GM23338 (cell line): Measurements from ENCODE around the gene CACNB2.

ENCODE experiments used
- CTCF ChIP-seq, 2 experiments: fragments of 200-600 bp in 1 of 2; sonication (generic) in 1 of 2; conservative IDR thresholded peaks; 2 replicates each; pipeline versions ENCODE4 v1.5.1 to v1.6.1; 2016 to 2017; ENCODE audit warnings: antibody characterized with exemption in 2 of 2, low read depth in 2 of 2, mild to moderate bottlenecking in 2 of 2, moderate library complexity in 1 of 2
- ETS1 ChIP-seq: IDR thresholded peaks from 2 replicates; pipeline ENCODE4 v1.6.1; 2016; ENCODE audit warnings: antibody characterized with exemption
- EZH2 ChIP-seq: fragments of 200-600 bp; sonication (generic); IDR thresholded peaks from one replicate; pipeline ENCODE4 v1.8.0; 2017; ENCODE audit warnings: antibody characterized with exemption, mild to moderate bottlenecking, low read depth; ENCODE audit not compliant: unreplicated experiment
- EZH2phosphoT487 ChIP-seq: fragments of 200-600 bp; sonication (generic); IDR thresholded peaks from one replicate; pipeline ENCODE4 v1.8.1; 2018; ENCODE audit warnings: antibody characterized with exemption; ENCODE audit not compliant: unreplicated experiment
- JUNB ChIP-seq: IDR thresholded peaks from one replicate; pipeline ENCODE4 v1.6.1; 2016; ENCODE audit warnings: antibody characterized with exemption; ENCODE audit not compliant: unreplicated experiment
- POLR2AphosphoS5 ChIP-seq: IDR thresholded peaks from 2 replicates; pipeline ENCODE4 v1.6.1; 2016; ENCODE audit warnings: antibody characterized with exemption, low read depth
- REST ChIP-seq: IDR thresholded peaks from one replicate; pipeline ENCODE4 v1.6.1; 2018; ENCODE audit warnings: antibody characterized with exemption; ENCODE audit not compliant: unreplicated experiment
- STAT1 ChIP-seq: IDR thresholded peaks from one replicate; pipeline ENCODE4 v1.6.1; 2016; ENCODE audit warnings: antibody characterized with exemption; ENCODE audit not compliant: unreplicated experiment
- ZNF114 ChIP-seq: fragments of 250-450 bp; sonication (Bioruptor Pico); IDR thresholded peaks from 2 replicates; pipeline ENCODE4 v1.5.0; 2020; ENCODE audit warnings: mild to moderate bottlenecking, moderate library complexity

- TF ChIP-seq CTCF (conservative IDR thresholded peaks at IDR 0.05; ENCODE audit: low read depth in 2 of 2), result no peak
- TF ChIP-seq ETS1, result no peak
- TF ChIP-seq POLR2AphosphoS5, result no peak
- TF ChIP-seq ZNF114, result no peak
- no peak for TF ChIP-seq EZH2
- no peak for TF ChIP-seq REST
- no peak for TF ChIP-seq JUNB
- no peak for TF ChIP-seq EZH2phosphoT487
- no peak for TF ChIP-seq STAT1
Observed at GRCh38 chr10:18450298-18450697, 310.1 kb downstream of the CACNB2 start.
